HG03095 (cell line): ENCODE data around the gene RSPO1.
"Not testable (repeated sequence)": the region's sequence is repeated elsewhere in the genome, so short reads cannot be mapped to it uniquely, and the experiment has no call there.

Source experiments
- ATAC-seq: cut with Tn5 transposase; IDR thresholded peaks from one replicate; pipeline ENCODE4 v1.9.1; 2021; ENCODE audit warnings: moderate library complexity; ENCODE audit not compliant: unreplicated experiment

RSPO1 gene

GRCh38 chr1:37622131-37622530 lies 12.6 kb downstream of the RSPO1 start:
- ATAC-seq: no peak

GRCh38 chr1:37621326-37621870 lies 13.3 kb downstream of the RSPO1 start:
- no peak for ATAC-seq

- ATAC-seq: no peak
Observed at GRCh38 chr1:37620707-37621106, 14.0 kb downstream of the RSPO1 start.

- ATAC-seq: no peak
Observed at GRCh38 chr1:37616330-37616729, 18.4 kb downstream of the RSPO1 start.

- no peak for ATAC-seq
Observed at GRCh38 chr1:37614105-37614504, 20.6 kb downstream of the RSPO1 start.

- no peak for ATAC-seq
Observed at GRCh38 chr1:37612186-37612585, 22.5 kb downstream of the RSPO1 start.

- no peak for ATAC-seq
Observed at GRCh38 chr1:37609994-37610393, 24.7 kb downstream of the RSPO1 start.

GRCh38 chr1:37609002-37609401 lies 25.7 kb downstream of the RSPO1 start:
- no peak for ATAC-seq

GRCh38 chr1:37606481-37607263 lies 28.0 kb downstream of the RSPO1 start:
- ATAC-seq: no peak

GRCh38 chr1:37605806-37606474 lies 28.8 kb downstream of the RSPO1 start:
- ATAC-seq: no peak

GRCh38 chr1:37605061-37605650 lies 29.5 kb downstream of the RSPO1 start:
- no peak for ATAC-seq

GRCh38 chr1:37602750-37603694 lies 31.7 kb downstream of the RSPO1 start:
- ATAC-seq: no peak

GRCh38 chr1:37601441-37601840 lies 33.3 kb downstream of the RSPO1 start:
- no peak for ATAC-seq

- ATAC-seq: no peak
Observed at GRCh38 chr1:37599940-37600339, 34.8 kb downstream of the RSPO1 start.

GRCh38 chr1:37596182-37596667 lies 38.5 kb downstream of the RSPO1 start:
- ATAC-seq: no peak

- peak; percentile 98 for ATAC-seq
Observed at GRCh38 chr1:37595440-37596181, 39.1 kb downstream of the RSPO1 start, which contains the start of gene GNL2. GNL2 (minus strand) TSS chr1:37595937; CDS start chr1:37595822, 115 bp downstream.

GRCh38 chr1:37593726-37594125 lies 41.0 kb downstream of the RSPO1 start:
- ATAC-seq: no peak

GRCh38 chr1:37588939-37589338 lies 45.8 kb downstream of the RSPO1 start:
- ATAC-seq: no peak

GRCh38 chr1:37584544-37584943 lies 50.1 kb downstream of the RSPO1 start:
- ATAC-seq: not testable (repeated sequence)

GRCh38 chr1:37575692-37576091 lies 59.0 kb downstream of the RSPO1 start:
- no peak for ATAC-seq
